ENCODE measurements around the gene ZBTB26. TPM values are rescaled to one million over a fixed set of nuclear protein-coding genes. Genes with fewer than 3 reads are reported as not detected.

The ZBTB26 gene
- total and polyA plus RNA-seq, 10 of the 15 experiments (the other 5 are each of a cell fraction or from before 2014, with no cell fraction given): 1.8 to 19.5 (median 4.5) TPM

GRCh38 chr9:122888480-122888879 is 42.8 kb downstream of the ZBTB26 start:
- FAIRE-seq (no peak), ATAC-seq (no peak), DNase-seq (ENCODE audit: low read depth, low spot score) (no peak)
- Histone ChIP-seq H2AFZ (ENCODE audit: control insufficient read depth, low read depth, low read length) (no peak overlapping the region), H3K4me2 (ENCODE audit: control insufficient read depth, insufficient read depth) (no peak overlapping the region), H3K4me3 (no peak overlapping the region), H3K9me3 (replicated peaks; ENCODE audit: control insufficient read depth, insufficient read depth, low read length) (no peaks in the 10 kb centered on the region), H4K20me1 (ENCODE audit: control insufficient read depth, insufficient read depth) (no peaks in the 10 kb centered on the region), H3K79me2 (ENCODE audit: control insufficient read depth, insufficient read depth, low read length) (no peaks in the 10 kb centered on the region), H3K27ac (ENCODE audit: control insufficient read depth, insufficient read depth) (no peak overlapping the region), H3K9ac (ENCODE audit: control insufficient read depth, insufficient read depth, low read length) (no peak overlapping the region), H3K36me3 (ENCODE audit: control insufficient read depth in 2 of 2, insufficient read depth in 2 of 2, low read length in 1 of 2) (peaks cover 2 to 27% of the 10 kb centered on the region in 2 experiments), H3K27me3 (replicated peaks in 1 of 2; ENCODE audit: control insufficient read depth in 2 of 2, insufficient read depth in 2 of 2, low read length in 1 of 2) (no peaks in the 10 kb centered on the region), H3K4me1 (ENCODE audit: control insufficient read depth, insufficient read depth, low read length) (no peaks in the 10 kb centered on the region)
- in situ Hi-C loops (cut with MboI): no loop called here
- ChIA-PET POLR2A (interaction anchor here (1.5 kb wide), 1 partner anchor 15 kb away, joined by 5 read pairs; no protein-coding TSS in a partner anchor), RAD21 (ENCODE audit: unreplicated experiment) (no interaction called here), SMC1A (ENCODE audit: uncharacterized antibody, unreplicated experiment) (no interaction called here), CTCF (no interaction called here)
- 64% methylated on average over 3 of the region's 3 CpGs for WGBS (ENCODE audit: insufficient coverage, insufficient replicate concordance, low lambda C conversion rate, missing lambda C conversion rate)
- TSS peak; percentile 34 for BruUV-seq (replicated peaks)
- no peak for TF ChIP-seq CBX3 (IDR thresholded peaks at IDR 0.05; ENCODE audit: borderline replicate concordance, low read depth)
- no peak for TF ChIP-seq HDAC2 (IDR thresholded peaks at IDR 0.05)
- no peak for TF ChIP-seq CREB1 (IDR thresholded peaks at IDR 0.05; ENCODE audit: low read depth)
- no peak for TF ChIP-seq MEF2B (IDR thresholded peaks at IDR 0.05; ENCODE audit: partially characterized antibody, poor library complexity, severe bottlenecking)
- no peak for TF ChIP-seq RAD51 (IDR thresholded peaks at IDR 0.05)
- TF ChIP-seq EP300 (IDR thresholded peaks at IDR 0.05; ENCODE audit: borderline replicate concordance in 1 of 2, control insufficient read depth in 1 of 2, low read depth in 2 of 2, low read length in 2 of 2): no peak
- no peak for TF ChIP-seq NR2F1 (conservative IDR thresholded peaks at IDR 0.05)
- no peak for TF ChIP-seq CREM (IDR thresholded peaks at IDR 0.05; ENCODE audit: low read depth)
- TF ChIP-seq NR2C2 (IDR thresholded peaks at IDR 0.05; ENCODE audit: borderline replicate concordance, control insufficient read depth, insufficient read length, low read depth): no peak
- no peak for TF ChIP-seq LARP7 (IDR thresholded peaks at IDR 0.05)
- TF ChIP-seq CTCF (IDR thresholded peaks at IDR 0.05 in 2 of 3, conservative IDR thresholded peaks at IDR 0.05 in 1 of 3; ENCODE audit: control insufficient read depth in 2 of 3, extremely low read depth in 1 of 3, insufficient read depth in 1 of 3, low read depth in 3 of 3, low read length in 3 of 3): no peak
- intact Hi-C loops (cut with micrococcal nuclease; ENCODE audit: unreplicated experiment): no loop called here
